CD4-positive, CD25-positive, alpha-beta regulatory T cell (primary cell): Measurements from ENCODE around the gene OBP2B. TPM values are rescaled to one million over a fixed set of nuclear protein-coding genes. Genes with fewer than 3 reads are reported as not detected.
"Not testable (repeated sequence)": the region's sequence is repeated elsewhere in the genome, so short reads cannot be mapped to it uniquely, and the experiment has no call there.

Experiments
- ATAC-seq, 2 donors: fragments of 150-1000 bp; cut with Tn5 transposase; one replicate each; pipeline ENCODE4 v1.10.0; 2021; ENCODE audit warnings: low read depth in 2 of 2, moderate number of reproducible peaks in 2 of 2, moderate library complexity in 1 of 2
- DNase-seq, 3 donors: peaks; one replicate each; pipeline versions ENCODE4 v3.0.0 to v3.0.0-alpha.2; 2012 to 2022; ENCODE audit warnings: mixed read lengths in 1 of 3
- H3K27ac ChIP-seq: one replicate; pipeline ENCODE4 v1.7.0; 2013; ENCODE audit warnings: mild to moderate bottlenecking, low read length; ENCODE audit not compliant: insufficient read depth, poor library complexity, severe bottlenecking
- H3K27me3 ChIP-seq: one replicate; pipeline ENCODE4 v1.7.0; 2013; ENCODE audit warnings: low read length; ENCODE audit not compliant: control insufficient read depth, insufficient read depth
- H3K36me3 ChIP-seq: one replicate; pipeline ENCODE4 v1.7.0; 2013; ENCODE audit warnings: mild to moderate bottlenecking, low read length, moderate library complexity; ENCODE audit not compliant: control insufficient read depth, insufficient read depth
- H3K4me1 ChIP-seq: 2 replicates; pipeline ENCODE4 v1.7.0; 2013; ENCODE audit warnings: mild to moderate bottlenecking, low read length; ENCODE audit not compliant: insufficient read depth, control insufficient read depth, poor library complexity, severe bottlenecking
- H3K4me3 ChIP-seq: one replicate; pipeline ENCODE4 v1.7.0; 2013; ENCODE audit warnings: low read depth, mild to moderate bottlenecking, low read length, moderate library complexity
- H3K9me3 ChIP-seq, 2 experiments: 1 replicate in 1 of 2; 2 replicates in 1 of 2; pipeline ENCODE4 v1.7.0; 2013; ENCODE audit warnings: low read length in 2 of 2, mild to moderate bottlenecking in 1 of 2, moderate library complexity in 1 of 2; ENCODE audit not compliant: control insufficient read depth in 2 of 2
- H3K27ac Mint-ChIP-seq, 3 donors: one replicate each; pipeline ENCODE4 v1.8.0; 2020 to 2022; ENCODE audit warnings: mild to moderate bottlenecking in 3 of 3, mixed read lengths in 3 of 3, moderate library complexity in 2 of 3
- H3K27me3 Mint-ChIP-seq: one replicate; pipeline ENCODE4 v1.8.0; 2022; ENCODE audit warnings: mild to moderate bottlenecking, mixed read lengths
- H3K36me3 Mint-ChIP-seq: one replicate; pipeline ENCODE4 v1.8.0; 2020; ENCODE audit warnings: mixed read lengths
- H3K4me1 Mint-ChIP-seq, 4 donors: one replicate each; pipeline ENCODE4 v1.8.0; 2020 to 2022; ENCODE audit warnings: mixed read lengths in 4 of 4, mild to moderate bottlenecking in 1 of 4
- H3K4me3 Mint-ChIP-seq, 4 donors: one replicate each; pipeline ENCODE4 v1.8.0; 2020 to 2022; ENCODE audit warnings: mild to moderate bottlenecking in 4 of 4, mixed read lengths in 4 of 4, moderate library complexity in 3 of 4
- H3K9me3 Mint-ChIP-seq, 7 donors: one replicate each; pipeline ENCODE4 v1.8.0; 2020 to 2022; ENCODE audit warnings: mixed read lengths in 7 of 7, mild to moderate bottlenecking in 3 of 7, moderate library complexity in 2 of 7
- polyA plus RNA-seq, 4 donors: library from polyadenylated mRNA; unstranded; fragments of 300-500 nt; fragmentation: Illumina TruSeq; gene quantifications; one replicate each; pipeline ENCODE4 v1.2.3, GENCODE V29; 2021
- total RNA-seq: library from RNA; stranded (reverse); gene quantifications from one replicate; pipeline ENCODE4 v1.2.3, GENCODE V29; 2022

Gene OBP2B
- total and polyA plus RNA-seq, 5 donors from 2014 or later = not detected

- Histone ChIP-seq H3K36me3 (no peaks in the 10 kb centered on the region), H3K4me3 (no peak overlapping the region), H3K9me3 (no peaks in the 10 kb centered on the region), H3K4me1 (no peaks in the 10 kb centered on the region), H3K27me3 (no peaks in the 10 kb centered on the region), H3K27ac (no peak overlapping the region)
- no peak overlapping the region for H3K4me3 Mint-ChIP-seq
- DNase-seq (no peak), ATAC-seq (no peak)
- H3K27ac Mint-ChIP-seq = no peak overlapping the region
- no peaks in the 10 kb centered on the region for H3K4me1 Mint-ChIP-seq
- H3K9me3 Mint-ChIP-seq = peaks cover 0 to 11% (median 2%) of the 10 kb centered on the region in 7 donors
- H3K36me3 Mint-ChIP-seq = no peaks in the 10 kb centered on the region
- H3K27me3 Mint-ChIP-seq = peaks cover 22% of the 10 kb centered on the region
Observed at GRCh38 chr9:133210202-133210532, 1.1 kb upstream of the OBP2B start.

- DNase-seq, H3K36me3 ChIP-seq, H3K4me1 Mint-ChIP-seq, H3K27ac Mint-ChIP-seq, H3K4me1 ChIP-seq, H3K9me3 ChIP-seq, H3K36me3 Mint-ChIP-seq, H3K27me3 ChIP-seq, ATAC-seq, H3K9me3 Mint-ChIP-seq, H3K27ac ChIP-seq, H3K4me3 Mint-ChIP-seq, H3K4me3 ChIP-seq: not testable (repeated sequence)
- peaks cover 17% of the 10 kb centered on the region for H3K27me3 Mint-ChIP-seq
Observed at GRCh38 chr9:133209327-133210201, 514 bp upstream of the OBP2B start.

GRCh38 chr9:133208171-133208879, 725 bp downstream of the OBP2B start:
- not testable (repeated sequence) for H3K9me3 Mint-ChIP-seq, H3K4me3 ChIP-seq, H3K4me1 ChIP-seq, ATAC-seq, DNase-seq, H3K27ac Mint-ChIP-seq, H3K4me1 Mint-ChIP-seq, H3K9me3 ChIP-seq, H3K4me3 Mint-ChIP-seq, H3K27ac ChIP-seq, H3K36me3 ChIP-seq, H3K27me3 ChIP-seq, H3K36me3 Mint-ChIP-seq
- peaks cover 17% of the 10 kb centered on the region for H3K27me3 Mint-ChIP-seq

- Mint-ChIP-seq H3K36me3 (no peaks in the 10 kb centered on the region), H3K9me3 (peaks cover 0 to 2% (median 0%) of the 10 kb centered on the region in 7 donors), H3K27me3 (peaks cover 12% of the 10 kb centered on the region), H3K27ac (no peak overlapping the region), H3K4me3 (no peak overlapping the region), H3K4me1 (no peaks in the 10 kb centered on the region)
- no peak for ATAC-seq
- Histone ChIP-seq H3K27me3 (no peaks in the 10 kb centered on the region), H3K4me3 (no peak overlapping the region), H3K36me3 (no peaks in the 10 kb centered on the region), H3K9me3 (no peaks in the 10 kb centered on the region), H3K4me1 (no peaks in the 10 kb centered on the region), H3K27ac (no peak overlapping the region)
- DNase-seq = no peak
Observed at GRCh38 chr9:133207540-133208170, 1.4 kb downstream of the OBP2B start.

GRCh38 chr9:133207021-133207531, 2.0 kb downstream of the OBP2B start:
- Mint-ChIP-seq H3K4me3 (no peak overlapping the region), H3K27ac (no peak overlapping the region), H3K4me1 (no peaks in the 10 kb centered on the region), H3K27me3 (peaks cover 12% of the 10 kb centered on the region), H3K36me3 (no peaks in the 10 kb centered on the region), H3K9me3 (peaks cover 0 to 2% (median 0%) of the 10 kb centered on the region in 7 donors)
- no peak for ATAC-seq
- no peaks in the 10 kb centered on the region for H3K27me3 ChIP-seq
- no peak overlapping the region for H3K27ac ChIP-seq
- H3K4me1 ChIP-seq = no peaks in the 10 kb centered on the region
- no peaks in the 10 kb centered on the region for H3K9me3 ChIP-seq
- H3K36me3 ChIP-seq = no peaks in the 10 kb centered on the region
- H3K4me3 ChIP-seq = no peak overlapping the region
- DNase-seq = no peak

GRCh38 chr9:133205996-133206931, 2.8 kb downstream of the OBP2B start:
- no peak for DNase-seq
- no peaks in the 10 kb centered on the region for H3K4me1 Mint-ChIP-seq
- no peaks in the 10 kb centered on the region for H3K9me3 Mint-ChIP-seq
- Histone ChIP-seq H3K27me3 (no peaks in the 10 kb centered on the region), H3K4me1 (no peaks in the 10 kb centered on the region), H3K4me3 (no peak overlapping the region), H3K27ac (no peak overlapping the region), H3K9me3 (no peaks in the 10 kb centered on the region), H3K36me3 (no peaks in the 10 kb centered on the region)
- no peak for ATAC-seq
- peaks cover 12% of the 10 kb centered on the region for H3K27me3 Mint-ChIP-seq
- no peak overlapping the region for H3K4me3 Mint-ChIP-seq
- no peaks in the 10 kb centered on the region for H3K36me3 Mint-ChIP-seq
- no peak overlapping the region for H3K27ac Mint-ChIP-seq

- H3K4me3 Mint-ChIP-seq, ATAC-seq, H3K27ac Mint-ChIP-seq, H3K27ac ChIP-seq, H3K4me1 ChIP-seq, H3K9me3 Mint-ChIP-seq, DNase-seq, H3K36me3 Mint-ChIP-seq, H3K36me3 ChIP-seq, H3K4me1 Mint-ChIP-seq, H3K4me3 ChIP-seq, H3K9me3 ChIP-seq, H3K27me3 ChIP-seq: not testable (repeated sequence)
- H3K27me3 Mint-ChIP-seq = peaks cover 13% of the 10 kb centered on the region
Observed at GRCh38 chr9:133205481-133205887, 3.6 kb downstream of the OBP2B start.
